NK-92 (cell line): ENCODE data around the gene TMEM272.

Experiments
- DNase-seq: peaks from one replicate; lab custom pipeline; 2025; ENCODE audit not compliant: unreplicated experiment; lab: John Stamatoyannopoulos, UW

TMEM272 gene

DNA sequence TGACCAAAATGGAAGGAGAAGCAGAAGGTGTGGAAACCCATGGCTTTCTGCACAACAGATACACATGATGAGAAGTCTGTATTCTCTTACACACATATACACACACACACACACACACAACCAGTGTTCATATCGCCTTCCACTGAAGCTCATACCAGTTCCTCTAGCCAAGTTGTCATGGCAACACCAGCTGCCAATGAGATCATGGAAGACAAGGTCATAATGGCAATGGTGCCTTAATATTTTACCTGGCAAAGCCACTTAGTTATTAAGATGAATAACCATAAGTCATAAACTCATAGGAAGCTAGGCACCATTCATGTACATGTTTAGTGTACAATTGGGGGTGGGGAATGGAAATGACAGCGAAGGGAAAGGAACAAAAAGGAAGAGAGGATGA, 38.4 kb downstream of the TMEM272 start:
- DNase-seq = no peak

DNA sequence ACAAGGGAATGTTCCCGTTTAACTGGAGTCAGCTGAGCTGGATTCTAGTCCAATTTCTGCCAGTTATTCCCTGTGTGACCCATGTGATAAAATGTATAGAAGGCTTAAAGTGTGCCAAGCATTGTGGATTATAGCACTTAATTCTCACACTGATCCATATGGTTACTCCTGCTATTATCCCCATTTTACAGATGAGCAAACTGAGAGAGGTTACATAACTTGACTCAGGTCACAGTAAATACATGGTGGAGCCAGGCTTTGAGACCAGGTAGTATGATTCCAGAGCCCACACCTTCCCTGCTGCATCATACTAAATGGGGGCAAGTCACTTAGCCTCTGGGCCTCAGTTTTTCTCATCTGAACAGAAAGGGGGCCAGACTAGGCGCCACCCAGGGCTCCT, 39.1 kb downstream of the TMEM272 start:
- no peak for DNase-seq

DNA sequence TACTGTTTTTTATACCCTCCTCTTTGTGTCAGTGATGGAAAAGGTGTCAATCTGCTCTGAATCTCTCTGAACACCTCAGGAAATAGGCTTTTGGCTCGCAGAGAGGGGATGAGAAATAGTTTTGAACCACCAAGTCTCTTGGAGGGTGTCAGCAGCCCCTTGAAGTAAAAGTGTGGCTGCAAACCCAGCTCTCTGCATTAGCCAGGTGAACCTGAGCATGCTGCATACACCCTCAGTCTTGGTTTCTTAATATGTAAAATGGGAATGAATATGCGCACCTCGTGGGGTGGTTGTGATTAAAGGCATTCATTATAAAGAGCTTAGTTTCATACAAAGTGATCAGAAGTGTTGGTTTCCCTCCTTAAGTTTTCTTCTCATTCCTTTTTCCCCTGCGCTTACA, 39.7 kb downstream of the TMEM272 start:
- DNase-seq = no peak

DNA sequence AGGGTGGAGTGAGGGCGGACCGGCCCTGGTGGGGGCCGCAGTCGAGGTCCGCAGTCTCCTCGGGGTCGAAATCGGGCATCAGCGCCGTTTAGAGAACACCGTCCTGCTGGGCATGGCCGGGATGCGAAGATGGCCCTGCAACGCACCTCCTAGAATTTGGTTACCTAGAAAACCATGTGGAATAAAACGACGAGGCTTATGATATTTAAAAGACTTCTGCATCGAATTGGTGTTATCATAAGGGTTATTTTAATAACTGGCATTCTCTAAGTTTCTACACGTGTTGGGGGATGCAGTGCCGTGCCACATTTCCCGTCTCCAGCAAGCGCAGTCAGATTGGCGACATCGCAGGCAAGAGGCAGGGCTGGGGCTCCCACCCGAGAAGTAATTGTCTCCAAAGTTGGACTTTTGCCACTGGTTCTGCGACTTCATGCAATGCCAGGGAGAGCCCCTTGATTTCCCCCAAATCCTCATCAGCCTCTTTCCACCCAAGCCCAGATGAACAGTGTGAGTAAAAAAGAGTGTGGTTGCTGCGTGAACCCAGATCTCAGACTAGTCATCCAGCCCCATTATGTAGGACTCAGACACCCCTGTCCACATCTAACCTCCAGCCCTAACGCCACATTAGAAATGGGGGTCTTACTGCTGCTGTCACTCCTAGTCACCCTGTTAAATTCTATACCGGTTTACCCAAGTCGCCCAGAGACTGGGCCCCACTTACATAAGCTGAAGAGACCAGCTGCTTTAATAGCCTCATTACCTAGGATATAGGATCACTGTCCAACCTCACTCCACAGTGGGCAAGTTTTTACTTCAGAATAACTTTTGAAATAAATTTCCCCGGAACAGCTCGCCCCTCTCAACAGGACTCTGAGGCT, 40.4 kb downstream of the TMEM272 start:
- no peak for DNase-seq

DNA sequence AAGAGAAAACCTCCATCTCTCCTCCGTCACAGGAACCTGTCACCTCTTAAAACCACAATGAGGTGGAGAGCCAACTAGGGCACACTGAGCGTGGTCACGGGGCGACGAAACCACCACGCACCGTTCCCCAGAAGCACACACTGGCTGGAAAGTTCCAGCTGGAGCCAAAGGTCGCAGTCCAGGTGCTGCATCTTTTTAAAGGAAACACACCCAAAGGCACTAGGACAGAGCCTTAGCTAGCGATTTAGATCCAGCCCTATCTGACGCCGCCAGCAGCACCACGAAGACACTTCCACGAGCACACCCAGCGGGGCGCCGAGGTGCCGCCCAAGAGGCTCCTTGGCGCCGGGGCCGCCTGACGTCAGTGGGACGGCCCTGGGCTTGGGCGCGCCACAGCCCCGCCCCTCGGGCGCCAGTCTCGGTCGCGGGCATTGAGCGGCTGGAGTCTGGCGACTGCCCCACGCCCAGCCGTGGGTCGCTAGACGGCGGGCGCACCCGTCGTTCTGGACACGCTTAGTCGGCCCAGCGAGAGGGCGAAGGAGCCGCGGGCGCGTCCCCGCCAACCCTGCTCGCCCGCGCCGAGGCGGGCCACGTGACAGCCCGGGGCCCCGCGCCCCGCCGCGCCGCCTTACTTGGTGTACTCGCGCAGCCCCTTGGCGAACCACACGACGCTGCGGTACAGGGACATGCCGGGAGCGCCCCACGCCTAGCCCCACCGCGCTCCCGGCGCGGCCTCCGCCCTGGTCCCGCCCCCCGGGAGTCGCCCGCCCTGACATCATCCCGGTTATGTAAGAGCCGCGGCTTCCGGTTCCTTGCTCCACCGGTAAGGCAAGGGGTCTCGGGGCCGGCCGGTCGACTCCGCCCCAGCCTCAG, 41.3 kb downstream of the TMEM272 start, which contains the start of gene DHRS12:
Gene DHRS12, minus strand, starts transcription at position 742 of the 873 bp plus-strand sequence. CDS start 4,504 bp downstream, outside the sequence.
- DNase-seq = peak; percentile 40

DNA sequence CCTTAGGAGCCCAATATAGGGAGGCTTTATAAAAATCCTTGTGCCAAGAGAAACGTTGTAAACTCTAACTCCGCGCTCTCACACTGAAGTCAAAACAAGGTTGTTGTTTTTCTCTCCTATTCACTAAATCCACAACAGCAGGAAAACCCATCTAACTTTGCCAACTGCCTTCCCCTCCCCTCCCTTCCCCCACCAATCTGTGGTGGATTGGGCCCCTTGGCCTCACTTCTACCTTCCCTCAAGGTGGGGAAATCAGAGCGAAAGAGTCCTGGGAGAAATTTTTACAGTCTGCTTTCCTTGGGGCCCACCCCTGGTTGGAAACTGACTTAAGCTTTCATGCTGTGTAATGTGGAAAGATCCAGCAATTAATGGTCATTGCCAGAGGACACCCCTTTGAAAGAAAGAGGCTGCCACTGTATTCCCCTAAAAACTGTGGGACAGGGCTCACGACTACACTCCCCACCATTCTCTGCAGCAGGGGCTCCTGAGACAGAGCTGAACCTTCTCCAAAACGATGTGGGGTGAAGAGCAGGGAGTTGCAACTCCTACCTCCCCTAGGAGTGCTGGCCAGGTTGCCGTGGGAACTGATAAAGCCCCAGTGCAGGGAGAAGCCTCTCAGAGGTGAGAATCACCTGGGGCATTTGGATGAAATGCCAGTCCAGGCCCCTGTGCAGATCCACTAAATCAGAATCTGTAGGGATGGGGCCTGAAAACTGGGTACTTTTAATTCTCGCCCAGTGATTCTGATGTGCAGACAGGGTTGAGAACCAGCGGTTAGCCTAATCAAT, 42.2 kb downstream of the TMEM272 start:
- no peak for DNase-seq

DNA sequence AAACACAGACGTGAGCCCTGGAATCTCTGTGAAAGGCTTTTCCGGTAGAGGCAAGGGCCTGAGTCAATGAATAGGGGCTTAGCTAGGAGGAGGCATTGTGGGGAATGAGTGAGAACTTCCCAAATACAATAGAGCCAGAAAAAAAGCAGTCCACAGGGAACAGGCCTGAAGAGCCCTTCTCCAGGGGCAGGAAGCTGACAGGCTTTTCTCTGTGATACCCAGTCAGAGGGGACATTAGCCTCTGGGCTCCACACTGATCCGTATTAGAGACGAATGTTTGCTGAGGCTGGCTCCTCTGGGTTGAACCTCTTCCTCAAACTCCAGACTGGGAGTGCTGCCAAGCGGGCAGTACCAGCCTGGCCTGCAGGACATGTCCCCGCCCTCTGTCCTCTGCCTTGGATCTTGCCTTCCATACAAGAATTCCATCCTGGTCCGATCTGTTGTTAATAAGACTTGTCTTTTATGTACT, 43.3 kb downstream of the TMEM272 start:
- no peak for DNase-seq

DNA sequence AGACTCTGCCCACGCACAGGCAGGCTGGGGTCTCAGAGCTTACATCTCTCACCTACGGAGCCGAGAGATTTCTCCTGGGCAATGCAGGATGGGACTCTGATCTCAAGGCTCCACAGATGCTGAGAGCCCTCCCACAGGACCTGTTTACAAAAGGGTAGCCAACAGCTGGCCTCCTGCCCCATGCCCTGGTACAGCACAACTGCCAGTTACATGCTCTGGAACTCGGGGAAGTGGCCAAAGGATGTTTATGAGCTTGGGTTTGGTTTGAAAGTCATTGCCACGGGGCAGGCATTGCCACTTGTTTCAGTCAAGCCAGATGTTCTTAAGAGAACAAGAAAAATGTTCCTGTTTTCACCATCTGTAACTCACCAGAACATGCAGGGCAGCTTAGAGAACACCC, 44.5 kb downstream of the TMEM272 start:
- DNase-seq = no peak

DNA sequence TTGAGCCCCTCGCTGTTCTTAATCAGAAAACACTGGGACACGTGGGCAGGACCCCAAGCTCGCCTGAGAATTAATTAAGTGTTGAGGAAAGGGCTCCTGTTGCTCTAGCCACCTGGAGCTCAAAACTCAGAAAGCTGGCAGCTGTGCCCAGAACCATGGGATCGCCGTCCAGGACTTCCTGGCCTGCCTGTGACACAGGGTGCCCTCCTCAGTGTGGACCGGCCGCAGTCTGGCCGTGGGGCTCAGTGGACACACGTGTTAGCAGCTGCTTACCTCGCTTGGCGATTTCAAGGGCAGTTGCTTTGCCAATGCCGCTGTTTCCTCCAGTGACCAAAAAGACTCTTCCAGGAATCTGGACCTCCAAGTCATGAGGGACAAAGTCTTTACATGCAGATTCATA, 45.7 kb downstream of the TMEM272 start:
- DNase-seq = no peak

DNA sequence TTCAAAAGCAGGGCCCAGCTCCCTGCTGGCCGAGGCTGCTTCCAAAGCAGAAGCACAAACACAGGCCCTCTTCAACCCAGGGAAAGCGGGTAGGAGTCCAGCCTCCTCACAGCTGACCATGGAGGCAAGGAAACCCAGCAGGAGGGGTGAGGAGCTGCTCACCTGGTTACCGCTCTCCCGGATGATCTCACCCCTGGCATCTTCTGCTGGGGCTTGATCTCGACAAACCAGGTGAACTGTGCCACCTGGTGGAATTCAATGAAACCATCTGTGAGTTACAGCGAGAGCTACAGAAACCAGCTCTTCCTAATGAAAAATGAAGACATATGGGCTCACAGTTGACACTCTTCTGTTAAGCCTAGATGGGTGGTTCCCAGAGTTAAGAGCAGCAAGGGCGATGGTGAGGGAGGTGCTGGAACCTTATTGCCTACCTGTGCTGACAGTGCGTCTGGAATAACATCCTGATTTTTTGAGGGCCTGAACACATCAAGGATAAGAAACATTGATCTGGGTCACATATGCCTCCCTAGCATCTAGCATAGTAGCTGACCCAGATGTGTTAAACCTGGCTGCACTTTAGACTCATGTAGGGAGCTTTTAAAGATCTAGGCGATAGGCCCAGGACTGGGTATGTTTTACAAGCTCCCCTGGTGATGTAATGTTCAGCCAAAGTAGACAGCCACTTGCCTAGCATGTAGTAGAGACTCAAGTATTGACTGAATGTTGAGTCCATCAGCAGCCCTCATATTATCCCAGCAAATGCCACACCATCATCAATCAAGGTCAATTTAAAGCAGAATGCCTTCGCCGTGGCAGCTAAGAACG, 47.1 kb downstream of the TMEM272 start:
- no peak for DNase-seq

DNA sequence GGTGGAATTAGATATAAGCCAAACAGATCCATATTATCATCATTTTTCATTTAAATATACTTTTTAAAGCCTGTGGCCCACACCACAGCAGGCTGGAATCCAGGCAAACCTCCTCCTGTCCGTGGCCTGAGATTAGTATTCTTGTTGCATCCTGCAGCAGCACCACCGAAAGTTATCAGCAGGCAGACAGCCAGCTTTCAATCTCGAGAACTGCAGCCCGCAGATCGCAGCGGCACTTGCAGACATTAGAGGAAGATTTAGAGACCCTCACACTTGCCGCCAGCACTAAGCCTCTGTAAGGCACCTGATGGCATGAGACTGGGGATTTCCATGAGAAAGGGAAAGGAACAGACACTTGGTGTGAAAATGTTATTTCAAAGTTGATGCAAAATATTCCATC, 48.4 kb downstream of the TMEM272 start:
- no peak for DNase-seq

DNA sequence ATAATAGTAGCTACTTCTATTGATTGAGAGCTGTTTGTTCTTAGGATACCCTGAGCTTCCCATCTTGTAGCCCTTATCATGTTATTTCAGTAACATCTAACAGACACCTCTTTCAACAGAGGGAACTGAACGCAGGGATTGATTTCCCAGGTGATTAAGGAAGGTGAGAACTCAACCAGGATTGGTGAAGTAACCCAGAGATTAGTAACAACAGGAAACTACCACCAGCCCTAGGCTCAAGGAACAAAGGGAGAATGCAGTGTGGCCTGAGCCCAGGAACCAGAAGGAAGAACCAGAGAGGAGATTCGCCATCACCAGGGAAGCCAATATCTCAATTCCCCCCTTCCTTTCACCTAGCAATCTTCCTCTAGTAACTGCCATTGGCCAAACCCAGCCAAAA, 49.6 kb downstream of the TMEM272 start:
- DNase-seq = no peak

DNA sequence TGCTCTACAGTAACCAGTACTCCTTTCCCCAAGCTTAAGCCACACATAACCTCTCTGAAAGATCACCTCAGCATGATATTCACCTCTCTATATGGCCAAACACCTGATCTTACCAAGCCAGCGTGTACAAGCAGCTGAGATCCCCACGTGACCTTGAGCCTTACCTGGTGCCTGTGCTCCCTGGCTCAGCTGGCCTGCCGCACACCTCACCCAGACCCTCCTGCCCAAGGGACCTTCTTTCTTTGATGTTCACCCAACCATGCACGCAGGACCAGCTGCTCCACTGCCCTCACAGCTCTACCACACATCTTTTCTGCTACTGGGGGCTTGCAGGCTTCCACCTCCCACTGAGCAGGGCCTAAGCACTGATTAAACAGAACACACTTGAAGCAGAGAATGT, 50.0 kb downstream of the TMEM272 start:
- no peak for DNase-seq

DNA sequence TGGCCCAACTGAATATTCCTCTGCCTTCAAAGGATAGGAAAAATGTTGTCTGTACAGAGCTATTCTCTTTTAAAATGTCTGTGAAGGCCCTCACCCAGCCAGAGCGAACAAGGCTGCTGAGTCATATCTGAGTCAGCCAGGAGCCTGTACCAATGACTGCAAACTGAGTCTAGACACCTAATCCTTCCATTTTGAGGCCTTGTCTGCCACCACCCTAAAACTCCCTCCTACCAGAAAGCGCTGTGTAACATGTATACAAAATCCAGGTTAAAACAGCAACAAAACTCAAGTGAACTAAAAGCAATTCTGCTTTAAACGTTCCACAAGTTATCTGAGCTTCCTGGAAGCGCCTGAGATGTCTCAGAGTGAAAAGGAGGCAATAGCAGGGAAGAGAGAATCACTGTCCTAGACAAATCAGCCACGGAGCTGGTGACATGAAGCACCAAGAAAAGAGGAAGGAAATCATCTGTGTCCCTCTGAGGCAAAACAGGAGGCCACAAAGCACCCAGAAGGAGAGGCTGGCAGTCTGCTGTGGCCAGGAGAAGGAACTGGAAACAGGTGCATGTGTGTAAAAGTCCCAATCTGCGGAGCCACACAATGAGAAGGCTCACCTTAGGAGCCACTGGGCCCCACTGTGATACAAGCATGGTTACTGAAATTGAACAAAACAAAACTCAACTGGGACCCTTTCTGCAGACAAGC, 51.3 kb downstream of the TMEM272 start:
- DNase-seq = no peak

DNA sequence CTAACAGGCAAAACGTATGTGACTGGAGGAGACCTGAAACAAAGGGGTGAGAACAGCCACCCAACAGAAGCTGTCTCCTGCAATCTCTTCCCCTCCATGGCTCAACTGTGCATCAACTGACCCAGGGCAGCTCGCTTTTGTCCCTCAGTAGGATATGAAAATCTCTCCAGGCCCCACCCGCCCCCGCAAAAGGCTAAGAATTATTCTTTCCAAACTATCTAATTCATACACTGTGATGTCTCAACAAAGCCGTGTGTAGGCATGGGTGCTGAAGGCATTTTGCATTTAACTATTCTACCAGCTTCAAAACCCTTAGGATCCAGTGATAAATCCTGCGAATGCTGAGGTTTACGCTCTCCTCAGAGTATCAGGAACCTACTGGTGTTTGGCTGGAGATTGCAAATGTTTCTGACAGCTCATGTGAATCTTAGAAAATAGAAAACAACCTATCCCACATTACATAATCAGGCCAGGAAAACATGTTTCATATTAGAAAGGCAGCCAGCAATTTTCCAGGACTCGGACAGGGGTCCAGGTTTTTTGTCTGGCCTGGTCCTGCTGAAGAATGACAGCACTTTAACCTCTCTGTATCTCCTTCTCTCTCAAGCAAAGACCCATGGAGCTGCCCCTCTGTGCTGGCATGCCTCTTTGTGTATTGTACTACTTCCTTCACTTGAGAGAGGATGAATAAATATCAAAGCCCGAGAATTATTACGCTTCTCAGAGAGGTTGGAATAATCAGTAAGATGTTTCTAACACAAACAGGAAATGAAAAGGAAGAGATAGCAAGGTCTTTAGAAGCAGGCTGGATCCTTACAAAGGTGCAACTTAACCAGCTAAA, 58.3 kb downstream of the TMEM272 start:
- DNase-seq = no peak

DNA sequence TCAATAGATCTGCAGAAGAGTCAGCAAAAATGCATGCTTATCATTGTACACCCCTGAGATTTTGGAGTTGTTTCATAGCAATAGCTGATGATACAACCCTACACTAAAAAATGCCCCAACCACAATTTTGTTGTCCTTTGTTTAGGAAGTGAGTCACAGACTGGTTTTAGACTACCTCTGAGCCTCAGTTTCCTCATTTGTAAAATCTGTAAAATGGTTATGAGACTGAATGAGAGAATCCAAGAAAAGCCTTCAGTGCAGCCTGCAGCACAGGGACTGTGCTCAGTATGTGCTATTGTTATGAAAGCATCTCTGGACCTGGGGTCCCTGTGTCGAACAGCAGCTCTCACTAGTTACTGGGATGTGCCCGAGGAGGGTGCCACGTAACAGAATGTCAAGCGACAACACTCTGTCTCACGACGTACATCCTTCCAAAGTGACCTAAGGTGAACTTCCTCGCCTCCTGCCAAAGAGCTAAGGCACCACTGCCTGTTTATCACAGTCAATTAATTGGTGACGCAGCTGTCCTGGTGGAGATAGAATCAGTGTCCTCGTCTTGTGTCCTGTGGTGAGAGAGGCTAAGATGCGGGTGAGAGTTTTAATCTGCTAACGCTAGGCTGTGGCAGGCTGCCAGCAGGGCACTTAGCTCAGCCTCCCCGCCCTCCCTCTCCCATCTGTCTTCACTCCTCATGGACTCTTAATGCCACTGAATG, 59.1 kb downstream of the TMEM272 start:
- DNase-seq = no peak

DNA sequence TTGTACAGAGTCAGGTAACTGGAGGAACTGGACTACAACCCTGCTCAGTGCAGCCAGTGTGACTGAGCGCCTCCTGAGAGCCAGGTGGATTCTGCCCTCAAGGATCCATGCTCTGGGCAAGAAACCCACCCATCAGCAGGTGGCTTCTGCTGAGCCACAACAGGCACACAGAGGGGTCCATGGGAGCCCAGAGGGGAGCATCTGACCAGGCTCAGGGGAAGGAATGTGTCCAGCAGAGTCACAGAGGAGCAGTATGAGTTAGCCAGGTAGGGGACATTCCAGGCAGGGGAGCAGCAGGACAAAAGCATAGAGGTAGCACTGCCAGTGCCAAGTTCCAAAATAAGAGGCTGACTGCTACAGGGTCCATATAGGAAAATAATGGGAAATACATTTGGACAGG, 60.9 kb downstream of the TMEM272 start:
- DNase-seq = no peak

DNA sequence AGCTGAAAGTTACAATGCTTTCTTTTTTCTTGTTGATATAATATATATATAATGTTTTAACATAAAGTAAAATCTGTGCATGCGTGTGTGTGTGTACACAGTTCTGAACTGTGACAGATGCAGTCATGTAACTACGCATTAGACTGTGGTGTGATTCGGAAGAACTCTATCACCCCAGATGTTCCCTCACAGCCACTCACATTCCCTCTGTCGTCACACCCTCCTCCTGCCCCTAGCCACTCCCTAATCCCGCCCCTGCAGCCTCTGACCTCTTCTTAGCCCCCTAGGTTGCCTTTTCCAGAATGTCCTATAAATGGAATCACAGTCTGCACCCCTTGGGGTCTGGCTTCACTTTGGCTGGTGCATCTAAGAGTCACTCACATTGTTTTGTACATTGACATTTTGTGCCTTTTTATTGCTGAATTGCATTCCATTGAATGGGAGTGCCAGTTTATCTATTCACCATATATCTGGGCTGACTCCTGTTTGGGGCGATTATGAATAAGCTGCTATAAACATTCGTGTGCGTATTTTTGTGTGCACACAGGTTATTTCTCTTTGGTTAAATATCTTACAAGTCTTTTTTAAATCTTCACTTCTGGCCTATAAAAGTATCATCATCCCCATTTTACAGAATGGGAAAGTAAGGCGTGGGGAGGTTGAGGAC, 61.4 kb downstream of the TMEM272 start:
- DNase-seq = no peak
